Psoas muscle (tissue), 8 donors: ENCODE data around the gene CRYGN. TPM values are rescaled to one million over a fixed set of nuclear protein-coding genes. Genes with fewer than 3 reads are reported as not detected.

Experiments used
- ATAC-seq, 4 donors: fragments of 200-7000 bp; cut with Tn5 transposase; one replicate each; pipeline ENCODE4 v1.9.1; 2020; ENCODE audit warnings: moderate library complexity in 3 of 4, mild to moderate bottlenecking in 2 of 4
- DNase-seq, 2 donors: peaks; one replicate each; pipeline ENCODE4 v3.0.0-alpha.2; 2020
- H3K27ac ChIP-seq: fragments of 200-600 bp; one replicate; pipeline ENCODE4 v1.8.0; 2022
- H3K27me3 ChIP-seq, 3 donors: fragments of 200-600 bp in 1 of 3; one replicate each; pipeline versions ENCODE4 v1.6.1 to v1.8.0; 2013 to 2022; ENCODE audit warnings: low read length in 2 of 3, mild to moderate bottlenecking in 2 of 3, moderate library complexity in 1 of 3; ENCODE audit not compliant: insufficient read depth in 3 of 3
- H3K36me3 ChIP-seq, 2 donors: fragments of 200-600 bp in 1 of 2; one replicate each; pipeline versions ENCODE4 v1.6.1 to v1.8.0; 2013 to 2022; ENCODE audit warnings: low read depth in 1 of 2, mild to moderate bottlenecking in 1 of 2, moderate library complexity in 1 of 2; ENCODE audit not compliant: insufficient read depth in 1 of 2
- H3K4me1 ChIP-seq: fragments of 200-600 bp; one replicate; pipeline ENCODE4 v1.8.0; 2022
- H3K4me3 ChIP-seq: fragments of 200-600 bp; one replicate; pipeline ENCODE4 v1.8.0; 2022; ENCODE audit warnings: mild to moderate bottlenecking
- H3K9me3 ChIP-seq: fragments of 200-600 bp; one replicate; pipeline ENCODE4 v1.8.0; 2022
- CTCF ChIP-seq: fragments of 200-600 bp; IDR thresholded peaks from one replicate; pipeline ENCODE4 v1.8.0; 2022; ENCODE audit warnings: antibody characterized with exemption
- WGBS, 3 donors: extraction: QIAGEN DNeasy Blood & Tissue Kit; methylation state at CpG; one replicate each; pipeline versions ENCODE4 v1.1.6 to v1.1.7; 2013; 5-methylcytosine and 5-hydroxymethylcytosine counted together
- intact Hi-C, 2 donors: fragments of 100-400 bp; cut with DNase I; formaldehyde crosslinking; loops; one replicate each; pipeline versions ENCODE4 v1.11.0 to v1.14.2; 2022
- polyA plus RNA-seq, 3 donors: library from polyadenylated mRNA; stranded (reverse); fragments of 200-250 nt; gene quantifications; one replicate each; pipeline ENCODE4 v1.2.3, GENCODE V29; 2013
- total RNA-seq, 4 donors: library from RNA; stranded (reverse); fragmentation: NEBNext Ultra II Directional in 2 of 4; extraction: Animal tissue kit (Norgen Biotek cat#: 25700) in 2 of 4; gene quantifications; one replicate each; pipeline versions ENCODE4 v1.2.1 to v1.2.4, GENCODE V29; 2021 to 2023
- donor health status: healthy with polysubstance abuse.
- donor health status: DM: no; HTN: no; CAD: no; lungs with moderate emphysema.
- donor health status: Bipolar disorder and iron deficiency.
- donor health status: healthy.
- donor health status: DM: yes; HTN: yes; CAD: no.
- donor health status: DM: no; HTN: no; CAD: no.
- donor health status: DM: no; HTN: no; CAD: no.
- donor health status: DM: yes; HTN: yes; CAD: no.

The CRYGN gene
- total and polyA plus RNA-seq, 7 donors, result 0.12 to 0.15 TPM; not detected in 5

DNA sequence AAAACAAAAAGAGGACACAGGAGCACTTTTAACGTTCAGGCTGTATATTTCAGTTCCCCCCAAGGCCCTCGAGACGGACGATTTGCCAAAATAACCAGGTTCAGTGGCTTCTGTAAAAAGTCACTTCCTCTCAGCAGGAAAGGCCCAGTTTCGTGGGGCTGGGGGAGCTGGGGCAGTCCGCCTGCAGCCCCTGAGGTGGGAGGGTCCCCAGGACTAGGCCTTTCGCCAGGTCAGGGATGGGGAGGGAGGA is 58.9 kb downstream of the CRYGN start:
- WGBS, 3 donors, result 48 to 57% (median 52%) methylated on average over 6 to 7 of the region's 7 CpGs
- TF ChIP-seq CTCF, result no peak
- peaks cover 13% of the 10 kb centered on the region for H3K4me1 ChIP-seq

GRCh38 chr7:151380199-151381097 is 59.5 kb downstream of the CRYGN start:
- no peak for TF ChIP-seq CTCF
- intact Hi-C loops, result no loop called here
- no peak for DNase-seq
- Histone ChIP-seq H3K27ac (no peak overlapping the region), H3K27me3 (peaks cover 0 to 34% (median 18%) of the 10 kb centered on the region in 3 donors), H3K4me3 (no peak overlapping the region), H3K4me1 (peaks cover 13% of the 10 kb centered on the region), H3K9me3 (no peaks in the 10 kb centered on the region), H3K36me3 (peaks cover 0 to 31% of the 10 kb centered on the region in 2 donors)
- 86 to 89% (median 87%) methylated on average over 31 to 32 of the region's 32 CpGs for WGBS, 3 donors
- no peak for ATAC-seq

More for the DNA sequence above, 58.9 kb downstream of the CRYGN start:
- peak overlapping the region; percentile 46 for H3K4me3 ChIP-seq
- ATAC-seq, result no peak
- intact Hi-C loops, result no loop called here
- no peak overlapping the region for H3K27ac ChIP-seq
- DNase-seq, result no peak
- peaks cover 0 to 25% of the 10 kb centered on the region in 2 donors for H3K36me3 ChIP-seq
- no peaks in the 10 kb centered on the region for H3K9me3 ChIP-seq
- peaks cover 0 to 34% (median 19%) of the 10 kb centered on the region in 3 donors for H3K27me3 ChIP-seq

DNA sequence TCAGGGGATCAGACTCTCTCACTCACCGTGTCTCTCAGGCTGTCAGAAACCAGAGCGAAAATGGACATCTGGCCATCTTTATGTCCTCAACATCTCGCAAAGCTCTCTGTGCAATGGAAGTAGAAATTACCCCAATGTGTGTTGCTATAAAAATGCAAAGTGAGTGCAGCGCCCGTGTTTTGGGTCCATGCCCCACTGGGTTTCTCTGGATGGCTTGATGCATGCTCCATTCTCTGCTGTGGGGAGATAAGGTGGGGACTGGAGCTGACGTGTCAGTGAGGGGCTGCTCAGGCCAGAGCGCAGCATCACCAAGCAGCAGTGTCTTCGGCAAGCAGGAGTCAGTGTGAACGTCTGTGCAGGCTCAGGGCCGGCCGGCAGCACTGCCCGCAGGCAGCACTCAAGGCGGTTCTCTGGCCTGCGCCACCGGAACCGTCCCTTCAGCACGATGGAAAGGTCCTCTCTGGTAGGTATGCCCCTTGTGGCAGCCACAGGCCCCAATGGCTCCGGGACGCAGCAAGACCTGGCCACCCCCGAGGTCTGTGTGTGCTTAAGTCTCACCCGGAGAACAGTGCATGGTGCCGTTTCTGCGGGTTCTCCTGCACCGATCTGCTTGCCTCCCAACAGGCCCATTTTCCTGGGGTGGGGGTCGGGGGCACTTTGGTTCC is 60.3 kb downstream of the CRYGN start:
- ATAC-seq (no peak), DNase-seq (no peak)
- H3K36me3 ChIP-seq, result peaks cover 0 to 38% of the 10 kb centered on the region in 2 donors

GRCh38 chr7:151379193-151379520 is 60.8 kb downstream of the CRYGN start:
- ATAC-seq, result no peak
- H3K36me3 ChIP-seq, result peaks cover 0 to 43% of the 10 kb centered on the region in 2 donors

More for the DNA sequence above, 60.3 kb downstream of the CRYGN start:
- intact Hi-C loops, result loop anchor here in 1 of 2 donors (5.0 kb wide), 1 partner anchor 53 kb away; no protein-coding TSS in a partner anchor
- 90 to 92% (median 91%) methylated on average over 25 of the region's 25 CpGs for WGBS, 3 donors
- Histone ChIP-seq H3K27me3 (peaks cover 0 to 34% (median 15%) of the 10 kb centered on the region in 3 donors), H3K27ac (no peak overlapping the region), H3K4me1 (peaks cover 13% of the 10 kb centered on the region), H3K9me3 (no peaks in the 10 kb centered on the region), H3K4me3 (no peak overlapping the region)
- no peak for TF ChIP-seq CTCF

More at GRCh38 chr7:151379193-151379520, 60.8 kb downstream of the CRYGN start:
- Histone ChIP-seq H3K4me1 (peaks cover 13% of the 10 kb centered on the region), H3K4me3 (no peak overlapping the region), H3K9me3 (no peaks in the 10 kb centered on the region), H3K27me3 (peaks cover 0 to 34% (median 15%) of the 10 kb centered on the region in 3 donors), H3K27ac (no peak overlapping the region)
- no peak for TF ChIP-seq CTCF
- DNase-seq, result no peak
- intact Hi-C loops, result loop anchor here in 1 of 2 donors (5.0 kb wide), 1 partner anchor 53 kb away; no protein-coding TSS in a partner anchor
- 89 to 95% (median 91%) methylated on average over 6 of the region's 6 CpGs for WGBS, 3 donors

Other genes starting within 250 kb of the CRYGN start
- under 1 TPM in 1 of 4 donors, not detected in 3; 0.83 TPM for gene H2BK1, start 229.7 kb downstream of the CRYGN start, total RNA-seq
- gene H2BK1, start 229.7 kb downstream of the CRYGN start, polyA plus RNA-seq, result not detected
- 10 to 100 TPM; 35.7 to 66.7 (median 57.5) TPM for gene ABCF2, start 212.9 kb downstream of the CRYGN start, total RNA-seq
- gene ABCF2, start 212.9 kb downstream of the CRYGN start, polyA plus RNA-seq, result 10 to 100 TPM; 49.8 to 94.0 (median 66.3) TPM
- gene CHPF2, start 207.7 kb downstream of the CRYGN start, total RNA-seq, result 10 to 100 TPM in 3 of 4 donors, 1 to 10 TPM in 1; 8.8 to 19.8 (median 11.4) TPM
- gene CHPF2, start 207.7 kb downstream of the CRYGN start, polyA plus RNA-seq, result 10 to 100 TPM in 1 of 3 donors, 1 to 10 TPM in 2; 5.3 to 19.2 (median 8.0) TPM
- gene SMARCD3, start 191.4 kb downstream of the CRYGN start, total RNA-seq, result 100 to 1,000 TPM in 3 of 4 donors, 10 to 100 TPM in 1; 92.5 to 138 (median 108) TPM
- 10 to 100 TPM; 38.3 to 75.8 (median 58.5) TPM for gene SMARCD3, start 191.4 kb downstream of the CRYGN start, polyA plus RNA-seq
- gene NUB1, start 98.3 kb downstream of the CRYGN start, total RNA-seq, result 10 to 100 TPM; 38.2 to 56.2 (median 50.0) TPM
- 10 to 100 TPM; 23.6 to 46.6 (median 33.2) TPM for gene NUB1, start 98.3 kb downstream of the CRYGN start, polyA plus RNA-seq
- under 1 TPM in 3 of 4 donors, not detected in 1; 0.29 to 0.44 (median 0.34) TPM for gene WDR86, start 30.1 kb downstream of the CRYGN start, total RNA-seq
- gene WDR86, start 30.1 kb downstream of the CRYGN start, polyA plus RNA-seq, result under 1 TPM in 2 of 3 donors, not detected in 1; 0.03 to 0.20 TPM
- gene RHEB, start 79.8 kb upstream of the CRYGN start, total RNA-seq, result 100 to 1,000 TPM in 3 of 4 donors, 10 to 100 TPM in 1; 98.0 to 191 (median 142) TPM
- 100 to 1,000 TPM; 167 to 248 (median 176) TPM for gene RHEB, start 79.8 kb upstream of the CRYGN start, polyA plus RNA-seq